PC-9 (cell line): Measurements from ENCODE around the gene SLC38A10. TPM values are rescaled to one million over a fixed set of nuclear protein-coding genes. Genes with fewer than 3 reads are reported as not detected.

Experiments used
- BruUV-seq: library from RNA; stranded (reverse); fragments of 400-500 nt; replicated peaks from 2 replicates; lab custom pipeline; 2021; lab: Mats Ljungman, UMichigan
- CTCF ChIA-PET: fragments of 300-600 bp; sonication (Branson Sonifier 250); formaldehyde crosslinking; loops from one replicate; lab custom pipeline; 2022; ENCODE audit warnings: antibody characterized with exemption; lab: Charles Lee
- POLR2A ChIA-PET: fragments of 300-600 bp; sonication (Branson Sonifier 250); formaldehyde crosslinking; loops from one replicate; lab custom pipeline; 2022; ENCODE audit warnings: antibody characterized with exemption; ENCODE audit not compliant: unreplicated experiment; lab: Charles Lee
- DNase-seq, 2 experiments: peaks; one replicate each; pipeline versions ENCODE4 v3.0.0 to v3.0.0-alpha.2; 2015 to 2022; ENCODE audit warnings: mixed read lengths in 1 of 2
- H2AFZ ChIP-seq: fragments of 200-600 bp; sonication (generic); 2 replicates; pipeline ENCODE4 v1.8.1; 2017; ENCODE audit warnings: antibody characterized with exemption
- H3F3A ChIP-seq: fragments of 200-600 bp; sonication (generic); 2 replicates; pipeline ENCODE4 v1.8.1; 2017; ENCODE audit warnings: antibody characterized with exemption, mild to moderate bottlenecking, low read depth; ENCODE audit not compliant: insufficient read depth
- H3K27ac ChIP-seq: fragments of 200-600 bp; sonication (generic); 2 replicates; pipeline ENCODE4 v1.6.1; 2016; ENCODE audit warnings: mixed run types
- H3K27me3 ChIP-seq: fragments of 200-600 bp; sonication (generic); 2 replicates; pipeline ENCODE4 v1.6.1; 2016; ENCODE audit warnings: low read depth, mixed run types; ENCODE audit not compliant: insufficient read depth
- H3K36me3 ChIP-seq: fragments of 200-600 bp; sonication (generic); 2 replicates; pipeline ENCODE4 v1.6.1; 2016; ENCODE audit warnings: low read depth, mixed run types
- H3K4me1 ChIP-seq: fragments of 200-600 bp; sonication (generic); replicated peaks from 2 replicates; pipeline ENCODE4 v1.6.1; 2016; ENCODE audit warnings: mixed run types; ENCODE audit not compliant: insufficient read depth
- H3K4me2 ChIP-seq: fragments of 200-600 bp; sonication (generic); 2 replicates; pipeline ENCODE4 v1.6.1; 2017; ENCODE audit warnings: mixed run types
- H3K4me3 ChIP-seq: fragments of 200-600 bp; sonication (generic); 2 replicates; pipeline ENCODE4 v1.6.1; 2016; ENCODE audit warnings: mixed run types
- H3K79me2 ChIP-seq: fragments of 200-600 bp; sonication (generic); 2 replicates; pipeline ENCODE4 v1.6.1; 2017; ENCODE audit warnings: low read depth, mixed run types
- H3K9me2 ChIP-seq: fragments of 200-600 bp; sonication (generic); 2 replicates; pipeline ENCODE4 v1.8.1; 2017; ENCODE audit warnings: mild to moderate bottlenecking; ENCODE audit not compliant: insufficient read depth
- H3K9me3 ChIP-seq: fragments of 200-600 bp; sonication (generic); 2 replicates; pipeline ENCODE4 v1.8.1; 2016; ENCODE audit warnings: low read depth; ENCODE audit not compliant: insufficient read depth
- H4K20me1 ChIP-seq: fragments of 200-600 bp; sonication (generic); 2 replicates; pipeline ENCODE4 v1.8.1; 2017; ENCODE audit not compliant: insufficient read depth
- CTCF ChIP-seq: fragments of 200-600 bp; sonication (generic); conservative IDR thresholded peaks from 2 replicates; pipeline ENCODE4 v1.6.1; 2017; ENCODE audit warnings: mixed run types, antibody characterized with exemption, mild to moderate bottlenecking, moderate library complexity
- EZH2 ChIP-seq: fragments of 200-600 bp; sonication (generic); IDR thresholded peaks from 2 replicates; pipeline ENCODE4 v1.8.0; 2017; ENCODE audit warnings: antibody characterized with exemption, low read depth
- intact Hi-C: fragments of 100-400 bp; cut with micrococcal nuclease; formaldehyde crosslinking; loops from one replicate; pipeline ENCODE4 v1.10.0; 2022; ENCODE audit not compliant: unreplicated experiment
- total RNA-seq: library from RNA; stranded (reverse); gene quantifications from 2 replicates; pipeline ENCODE4 v1.2.3, GENCODE V29; 2021

Gene SLC38A10
- total RNA-seq, 1 experiment from 2014 or later: 127 TPM

- peaks cover 12% of the 10 kb centered on the region; the same call in 1 of the 2 replicates for H3F3A ChIP-seq
- DNase-seq: no peak
- H3K36me3 ChIP-seq: no peaks in the 10 kb centered on the region
- no TSS peak for BruUV-seq
- H3K4me3 ChIP-seq: no peak overlapping the region
- H4K20me1 ChIP-seq: no peaks in the 10 kb centered on the region
- no peak overlapping the region for H3K4me2 ChIP-seq
- H3K79me2 ChIP-seq: no peaks in the 10 kb centered on the region
- intact Hi-C loops: no loop called here
- ChIA-PET POLR2A (interaction anchor here (0.7 kb wide), 1 partner anchor 260 kb away, joined by 3 read pairs; no protein-coding TSS in a partner anchor), CTCF (no interaction called here)
- H2AFZ ChIP-seq: no peak overlapping the region
- no peak overlapping the region for H3K27ac ChIP-seq
- H3K9me3 ChIP-seq: no peaks in the 10 kb centered on the region
- TF ChIP-seq EZH2 (no peak), CTCF (no peak)
- no peaks in the 10 kb centered on the region for H3K9me2 ChIP-seq
- H3K4me1 ChIP-seq: peaks cover 1% of the 10 kb centered on the region
- no peaks in the 10 kb centered on the region for H3K27me3 ChIP-seq
Observed at GRCh38 chr17:81304196-81305015, 9.3 kb upstream of the SLC38A10 start.

GRCh38 chr17:81303385-81303784 is 8.3 kb upstream of the SLC38A10 start:
- Histone ChIP-seq H4K20me1 (no peaks in the 10 kb centered on the region), H3K4me3 (no peak overlapping the region), H3K4me1 (no peaks in the 10 kb centered on the region), H3K4me2 (no peak overlapping the region), H3K9me2 (no peaks in the 10 kb centered on the region), H3K9me3 (no peaks in the 10 kb centered on the region), H3F3A (peaks cover 10% of the 10 kb centered on the region; the same call in 1 of the 2 replicates), H2AFZ (no peak overlapping the region), H3K27me3 (no peaks in the 10 kb centered on the region), H3K79me2 (no peaks in the 10 kb centered on the region), H3K27ac (no peak overlapping the region), H3K36me3 (no peaks in the 10 kb centered on the region)
- CTCF ChIA-PET: no interaction called here
- TF ChIP-seq CTCF (no peak), EZH2 (no peak)
- BruUV-seq: no TSS peak
- intact Hi-C loops: no loop called here
- DNase-seq: no peak
- POLR2A ChIA-PET: no interaction called here

- Histone ChIP-seq H3K27ac (no peak overlapping the region), H3K36me3 (no peaks in the 10 kb centered on the region), H3K27me3 (no peaks in the 10 kb centered on the region), H3K4me1 (no peaks in the 10 kb centered on the region), H4K20me1 (no peaks in the 10 kb centered on the region), H3F3A (peaks cover 5% of the 10 kb centered on the region; the same call in 1 of the 2 replicates), H3K4me2 (no peak overlapping the region), H3K9me3 (no peaks in the 10 kb centered on the region), H2AFZ (no peak overlapping the region), H3K4me3 (no peak overlapping the region), H3K9me2 (no peaks in the 10 kb centered on the region), H3K79me2 (no peaks in the 10 kb centered on the region)
- intact Hi-C loops: no loop called here
- BruUV-seq: no TSS peak
- DNase-seq: peak in 1 of 2 experiments; percentile 54
- CTCF ChIA-PET: no interaction called here
- no peak for TF ChIP-seq EZH2
- TF ChIP-seq CTCF: no peak
- POLR2A ChIA-PET: no interaction called here
Observed at GRCh38 chr17:81302861-81303333, 7.8 kb upstream of the SLC38A10 start.
